Smooth muscle cell (in vitro differentiated cells): ENCODE results near the gene FAAP100. TPM values are rescaled to one million over a fixed set of nuclear protein-coding genes. Genes with fewer than 3 reads are reported as not detected.

Source experiments
- DNase-seq: peaks from one replicate; lab custom pipeline; 2025; ENCODE audit not compliant: unreplicated experiment; lab: John Stamatoyannopoulos, UW
- H2AFZ ChIP-seq: fragments of 200-600 bp; sonication (generic); 2 replicates; pipeline ENCODE4 v1.6.0; 2016; ENCODE audit warnings: antibody characterized with exemption, low read depth, mild to moderate bottlenecking
- H3F3A ChIP-seq: fragments of 200-600 bp; sonication (generic); 2 replicates; pipeline ENCODE4 v1.6.0; 2017; ENCODE audit warnings: antibody characterized with exemption, low read depth
- H3K27ac ChIP-seq: fragments of 200-600 bp; sonication (generic); 2 replicates; pipeline ENCODE4 v1.5.1; 2016; ENCODE audit warnings: low read depth, mild to moderate bottlenecking
- H3K27me3 ChIP-seq: fragments of 200-600 bp; sonication (generic); 2 replicates; pipeline ENCODE4 v1.6.1; 2016; ENCODE audit warnings: low read depth, mild to moderate bottlenecking
- H3K36me3 ChIP-seq: fragments of 200-600 bp; sonication (generic); 2 replicates; pipeline ENCODE4 v1.5.1; 2016; ENCODE audit warnings: low read depth
- H3K4me1 ChIP-seq: fragments of 200-600 bp; sonication (generic); 2 replicates; pipeline ENCODE4 v1.5.1; 2016; ENCODE audit warnings: low read depth
- H3K4me2 ChIP-seq: fragments of 200-600 bp; sonication (generic); 2 replicates; pipeline ENCODE4 v1.6.0; 2016; ENCODE audit warnings: mild to moderate bottlenecking
- H3K4me3 ChIP-seq: fragments of 200-600 bp; sonication (generic); 2 replicates; pipeline ENCODE4 v1.5.1; 2016; ENCODE audit warnings: mild to moderate bottlenecking
- H3K79me2 ChIP-seq: fragments of 200-600 bp; sonication (generic); 2 replicates; pipeline ENCODE4 v1.6.0; 2016; ENCODE audit warnings: low read depth, mild to moderate bottlenecking
- H3K9ac ChIP-seq: fragments of 200-600 bp; sonication (generic); 2 replicates; pipeline ENCODE4 v1.6.0; 2016; ENCODE audit warnings: low read depth
- H3K9me3 ChIP-seq: fragments of 200-600 bp; sonication (generic); replicated peaks from 2 replicates; pipeline ENCODE4 v1.5.1; 2016; ENCODE audit warnings: low read depth
- H4K20me1 ChIP-seq: fragments of 200-600 bp; sonication (generic); 2 replicates; pipeline ENCODE4 v1.6.0; 2016; ENCODE audit warnings: low read depth
- CTCF ChIP-seq: fragments of 200-600 bp; sonication (generic); IDR thresholded peaks from 2 replicates; pipeline ENCODE4 v1.5.1; 2017; ENCODE audit warnings: borderline replicate concordance, mild to moderate bottlenecking, antibody characterized with exemption; ENCODE audit not compliant: insufficient read depth, poor library complexity, severe bottlenecking
- WGBS: methylation state at CpG from one replicate; pipeline ENCODE4 v1.1.7; 2016; ENCODE audit warnings: low lambda C conversion rate; 5-methylcytosine and 5-hydroxymethylcytosine counted together
- polyA plus RNA-seq: library from polyadenylated mRNA; unstranded; fragments of >200 nt; fragmentation: Nextera tagmentation; extraction: Ambion mirVana; gene quantifications from 2 replicates; pipeline ENCODE4 v1.2.1, GENCODE V29; 2016
- small RNA-seq: library from RNA; depleted of rRNA; stranded (forward); fragments of <200 nt; gene quantifications from one replicate; pipeline ENCODE3, GENCODE V24; 2014
- total RNA-seq: library from RNA; depleted of rRNA; stranded (reverse); fragments of >200 nt; gene quantifications from 2 replicates; pipeline ENCODE4 v1.2.3, GENCODE V29; 2014

The FAAP100 gene
- total and polyA plus RNA-seq, 2 experiments from 2014 or later, result 17.9 to 28.5 TPM

GRCh38 chr17:81489998-81490992 is 61.9 kb downstream of the FAAP100 start:
- H3F3A ChIP-seq, result no peaks in the 10 kb centered on the region
- no peak for DNase-seq
- 74% methylated on average over 13 of the region's 14 CpGs for WGBS
- no peak overlapping the region for H3K27ac ChIP-seq
- H3K36me3 ChIP-seq, result no peaks in the 10 kb centered on the region
- H3K79me2 ChIP-seq, result no peaks in the 10 kb centered on the region
- no peaks in the 10 kb centered on the region for H3K27me3 ChIP-seq
- H3K9me3 ChIP-seq, result no peaks in the 10 kb centered on the region
- H3K9ac ChIP-seq, result no peak overlapping the region
- peaks cover 26% of the 10 kb centered on the region for H3K4me1 ChIP-seq
- H3K4me3 ChIP-seq, result no peak overlapping the region
- no peak for TF ChIP-seq CTCF
- H2AFZ ChIP-seq, result no peak overlapping the region
- no peaks in the 10 kb centered on the region for H4K20me1 ChIP-seq
- no peak overlapping the region for H3K4me2 ChIP-seq

Small RNA genes lying within 50 kb of the gene (small RNA-seq; reads per million reads assigned to genes)
- not detected for gene RF00019

Other genes starting within 250 kb of the FAAP100 start
- 4.6 and 5.4 TPM in 2 replicates for gene BAHCC1, start 156.9 kb downstream of the FAAP100 start, total RNA-seq
- gene BAHCC1, start 156.9 kb downstream of the FAAP100 start, polyA plus RNA-seq, result 3.2 and 3.9 TPM in 2 replicates
- gene ACTG1, start 39.6 kb downstream of the FAAP100 start, total RNA-seq, result 6,157 and 6,793 TPM in 2 replicates
- gene ACTG1, start 39.6 kb downstream of the FAAP100 start, polyA plus RNA-seq, result 5,089 and 5,332 TPM in 2 replicates
- 0.63 and 2.2 TPM in 2 replicates for gene FSCN2, start 24.0 kb downstream of the FAAP100 start, total RNA-seq
- gene FSCN2, start 24.0 kb downstream of the FAAP100 start, polyA plus RNA-seq, result 0.56 and 0.72 TPM in 2 replicates
- 46.3 and 58.1 TPM in 2 replicates for gene NPLOC4, start 84.8 kb upstream of the FAAP100 start, total RNA-seq
- gene NPLOC4, start 84.8 kb upstream of the FAAP100 start, polyA plus RNA-seq, result 52.0 and 60.9 TPM in 2 replicates
- gene TSPAN10, start 84.8 kb upstream of the FAAP100 start, total RNA-seq, result 0.67 and 2.6 TPM in 2 replicates
- 1.2 and 3.4 TPM in 2 replicates for gene TSPAN10, start 84.8 kb upstream of the FAAP100 start, polyA plus RNA-seq
- 1.3 and 14.5 TPM in 2 replicates for gene PDE6G, start 104.2 kb upstream of the FAAP100 start, total RNA-seq
- gene PDE6G, start 104.2 kb upstream of the FAAP100 start, polyA plus RNA-seq, result 3.2 and 5.3 TPM in 2 replicates
- gene OXLD1, start 114.3 kb upstream of the FAAP100 start, total RNA-seq, result 13.0 and 26.6 TPM in 2 replicates
- 32.1 and 32.3 TPM in 2 replicates for gene OXLD1, start 114.3 kb upstream of the FAAP100 start, polyA plus RNA-seq
- 5.0 and 8.1 TPM in 2 replicates for gene CCDC137, start 114.4 kb upstream of the FAAP100 start, total RNA-seq
- gene CCDC137, start 114.4 kb upstream of the FAAP100 start, polyA plus RNA-seq, result 24.6 and 30.2 TPM in 2 replicates
- gene ARL16, start 131.4 kb upstream of the FAAP100 start, total RNA-seq, result 22.3 and 24.0 TPM in 2 replicates
- gene ARL16, start 131.4 kb upstream of the FAAP100 start, polyA plus RNA-seq, result 62.1 and 77.3 TPM in 2 replicates
- gene HGS, start 131.7 kb upstream of the FAAP100 start, total RNA-seq, result 64.9 and 68.0 TPM in 2 replicates
- gene HGS, start 131.7 kb upstream of the FAAP100 start, polyA plus RNA-seq, result 164 and 194 TPM in 2 replicates
- gene MRPL12, start 151.0 kb upstream of the FAAP100 start, total RNA-seq, result 16.5 and 22.2 TPM in 2 replicates
- gene MRPL12, start 151.0 kb upstream of the FAAP100 start, polyA plus RNA-seq, result 83.6 and 92.4 TPM in 2 replicates
- gene SLC25A10, start 159.9 kb upstream of the FAAP100 start, total RNA-seq, result 8.4 and 11.3 TPM in 2 replicates
- 13.0 and 21.0 TPM in 2 replicates for gene SLC25A10, start 159.9 kb upstream of the FAAP100 start, polyA plus RNA-seq